Activated CD8-positive, alpha-beta memory T cell treated with anti-CD3 and anti-CD28 coated beads, Interleukin-2, amount 50 U/mL, for 48 hours (primary cell): Measurements from ENCODE around the gene C1QL4.
"Not testable (repeated sequence)": the region's sequence is repeated elsewhere in the genome, so short reads cannot be mapped to it uniquely, and the experiment has no call there.

ENCODE experiments used
- DNase-seq: peaks from one replicate; pipeline ENCODE4 v3.0.0-alpha.2; 2020

Gene C1QL4

DNA sequence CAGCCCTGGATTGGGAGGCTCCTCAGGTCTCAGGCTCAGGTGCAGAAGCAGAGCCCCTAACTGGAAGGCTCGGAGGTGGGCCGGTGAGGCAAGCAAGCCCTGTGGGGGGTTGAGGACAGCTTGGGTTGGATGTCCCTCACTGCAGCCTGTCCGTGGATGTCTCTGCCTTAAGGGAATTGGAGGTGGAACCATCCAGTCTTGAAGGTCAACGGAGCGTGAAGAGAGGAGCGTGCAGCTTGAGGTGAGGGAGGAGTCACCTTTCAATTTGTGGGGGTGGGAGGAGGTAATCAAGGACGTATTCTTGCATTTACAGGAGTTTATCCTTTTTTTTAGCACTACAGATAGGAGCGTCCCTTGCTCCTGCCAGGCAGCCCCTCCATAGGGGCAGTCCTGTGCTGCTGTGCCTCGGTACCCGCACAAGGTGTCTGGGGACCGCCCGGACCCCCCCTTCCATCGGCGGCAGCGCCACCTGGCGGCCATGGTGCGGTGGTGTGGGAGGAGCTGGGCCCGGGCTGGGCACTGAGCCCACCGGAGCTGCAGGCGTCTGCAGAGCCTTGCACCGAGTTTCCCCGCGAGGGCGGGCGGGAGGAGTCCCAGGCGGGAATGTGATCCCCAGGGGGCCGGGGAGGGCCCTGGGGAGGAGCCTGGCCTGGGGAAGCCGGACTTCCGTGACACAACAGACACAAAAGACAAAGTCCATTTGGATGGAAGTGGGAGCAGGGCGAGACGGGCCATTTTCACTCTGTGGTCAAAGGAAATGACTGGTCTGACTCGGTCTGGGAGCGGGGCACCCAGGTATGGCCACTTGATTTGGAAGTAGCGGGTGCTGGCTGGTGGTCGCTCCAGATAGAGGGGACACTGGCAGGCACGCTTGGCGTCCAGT is 10.6 kb upstream of the C1QL4 start:
- peak; percentile 96 for DNase-seq

DNA sequence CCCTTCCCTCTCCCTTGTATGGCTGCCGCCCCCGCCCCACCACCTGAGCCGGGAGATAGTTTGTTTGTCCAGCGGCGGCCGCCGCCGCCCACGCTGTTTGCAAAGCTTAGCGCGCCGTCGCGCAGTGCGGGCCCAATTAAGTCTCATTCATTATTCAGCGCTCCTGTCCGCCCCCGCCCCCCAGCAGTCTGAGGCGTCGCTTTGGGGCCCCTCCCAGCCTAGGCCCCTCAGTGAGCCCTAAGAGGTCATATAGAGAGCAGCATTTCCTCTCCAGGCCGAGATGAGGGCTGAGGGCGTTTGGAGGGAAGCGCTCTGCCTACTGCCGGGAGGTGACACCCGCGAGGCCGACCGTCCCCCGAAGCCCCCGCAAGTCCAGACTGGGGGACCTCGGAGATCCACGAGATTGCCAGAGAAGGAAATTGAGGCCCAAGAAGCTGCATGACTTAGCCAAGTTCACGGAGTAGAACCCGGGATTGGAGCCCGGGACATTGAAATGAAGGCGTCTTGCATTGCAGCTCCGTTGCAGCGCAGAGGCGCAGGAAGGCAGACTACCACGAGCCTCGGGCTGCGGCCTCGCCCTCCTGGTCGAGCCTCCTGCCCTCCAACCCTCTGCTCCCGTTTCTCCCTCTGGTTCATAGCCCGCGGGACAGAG is 9.8 kb upstream of the C1QL4 start, which contains the start of gene DNAJC22:
Gene DNAJC22, plus strand, starts transcription at position 230 of the 652 bp plus-strand sequence. CDS start 1,985 bp downstream, outside the sequence.
- peak; percentile 76 for DNase-seq

DNA sequence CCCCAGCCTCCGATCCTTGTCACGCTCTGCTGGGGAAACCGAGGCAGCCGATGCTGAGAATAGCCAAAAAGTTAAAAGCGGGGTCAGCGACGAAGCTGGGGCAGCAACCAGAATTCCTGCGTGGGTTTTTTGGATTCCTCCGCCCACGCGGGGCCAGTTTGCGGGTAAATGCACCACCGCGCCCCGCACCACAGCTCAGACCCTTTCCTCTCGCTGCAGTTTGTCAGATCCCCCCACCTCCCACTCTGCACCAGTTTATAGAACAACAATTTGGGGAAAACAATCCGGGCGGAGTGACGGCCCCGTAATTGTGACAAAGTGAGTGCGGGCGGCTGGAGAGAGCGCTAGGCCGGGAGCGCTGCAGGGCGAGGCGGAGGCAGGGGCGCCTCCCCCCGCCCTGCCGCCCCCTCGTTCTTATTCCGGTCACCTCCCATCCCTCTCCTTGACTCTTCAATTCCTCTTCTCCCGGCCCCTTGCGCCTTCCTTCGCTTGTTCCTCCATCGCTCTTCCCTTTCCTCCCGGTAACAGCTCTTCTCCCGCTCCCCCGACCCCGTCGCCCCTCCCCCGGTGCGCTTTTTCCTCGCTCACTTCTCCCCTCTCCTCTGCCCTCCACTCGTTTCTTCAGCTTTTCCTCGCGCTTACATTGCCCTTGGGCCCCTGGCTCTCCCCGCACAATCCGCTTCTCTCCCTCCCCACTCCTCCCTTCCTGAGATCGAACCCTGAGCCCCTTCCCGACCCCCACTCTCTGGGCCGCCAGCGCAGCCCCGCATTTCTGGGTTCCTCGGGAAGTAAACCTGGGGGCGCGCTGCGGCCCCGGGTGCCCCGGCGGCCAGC is 9.1 kb upstream of the C1QL4 start:
- peak; percentile 54 for DNase-seq

- DNase-seq: peak; percentile 67
Measured at GRCh38 chr12:49345051-49345824, 8.2 kb upstream of the C1QL4 start.

GRCh38 chr12:49344486-49345050 is 7.6 kb upstream of the C1QL4 start:
- DNase-seq: peak; percentile 50

- DNase-seq: peak; percentile 68
Measured at GRCh38 chr12:49342914-49343731, 6.1 kb upstream of the C1QL4 start.

- DNase-seq: peak; percentile 96
Measured at GRCh38 chr12:49342066-49342913, 5.3 kb upstream of the C1QL4 start.

- no peak for DNase-seq
Measured at GRCh38 chr12:49341777-49342065, 4.7 kb upstream of the C1QL4 start.

DNA sequence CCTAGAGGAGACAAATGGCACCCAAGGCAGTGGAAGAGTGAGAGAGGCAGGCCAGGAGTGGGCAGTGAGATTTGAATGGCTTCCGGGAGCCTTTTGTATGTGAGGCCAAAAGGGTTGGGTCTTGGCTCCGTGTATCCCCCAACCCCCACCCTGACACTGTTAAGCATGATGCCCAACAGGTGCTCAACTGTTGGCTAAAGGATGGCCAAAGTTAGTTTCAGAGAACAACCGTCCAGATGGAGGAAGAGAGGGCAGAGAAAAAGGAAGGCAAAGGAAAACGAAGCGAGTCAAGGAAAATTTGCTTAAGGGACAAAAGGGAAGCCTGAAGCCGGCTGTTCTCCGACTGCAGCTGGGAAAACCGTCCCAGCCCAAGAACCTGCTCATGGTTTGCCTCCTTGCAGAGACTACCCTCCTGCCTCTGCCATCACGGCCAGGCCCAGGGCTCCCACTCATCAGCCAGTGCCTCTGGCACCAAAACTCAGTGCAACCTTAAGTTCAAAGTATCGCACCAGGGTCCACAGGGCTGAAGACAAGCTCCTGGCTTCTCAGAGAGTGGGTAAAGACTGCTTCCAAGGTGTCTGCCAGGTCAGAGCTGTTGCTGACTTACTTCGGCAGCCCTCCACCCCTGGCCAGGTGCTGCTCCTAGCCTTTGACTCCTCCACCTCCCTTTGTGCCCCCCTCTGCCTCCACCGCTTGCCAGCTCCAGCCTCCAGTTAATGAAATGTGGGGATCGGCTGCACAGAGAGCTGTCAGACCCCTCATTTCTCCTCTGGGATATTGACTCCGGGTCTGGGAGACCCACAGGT is 4.2 kb upstream of the C1QL4 start:
- no peak for DNase-seq

GRCh38 chr12:49340095-49340870 is 3.3 kb upstream of the C1QL4 start:
- no peak for DNase-seq

- DNase-seq: no peak
Measured at GRCh38 chr12:49339464-49339861, 2.5 kb upstream of the C1QL4 start.

GRCh38 chr12:49338830-49339463 is 2.0 kb upstream of the C1QL4 start:
- no peak for DNase-seq

DNA sequence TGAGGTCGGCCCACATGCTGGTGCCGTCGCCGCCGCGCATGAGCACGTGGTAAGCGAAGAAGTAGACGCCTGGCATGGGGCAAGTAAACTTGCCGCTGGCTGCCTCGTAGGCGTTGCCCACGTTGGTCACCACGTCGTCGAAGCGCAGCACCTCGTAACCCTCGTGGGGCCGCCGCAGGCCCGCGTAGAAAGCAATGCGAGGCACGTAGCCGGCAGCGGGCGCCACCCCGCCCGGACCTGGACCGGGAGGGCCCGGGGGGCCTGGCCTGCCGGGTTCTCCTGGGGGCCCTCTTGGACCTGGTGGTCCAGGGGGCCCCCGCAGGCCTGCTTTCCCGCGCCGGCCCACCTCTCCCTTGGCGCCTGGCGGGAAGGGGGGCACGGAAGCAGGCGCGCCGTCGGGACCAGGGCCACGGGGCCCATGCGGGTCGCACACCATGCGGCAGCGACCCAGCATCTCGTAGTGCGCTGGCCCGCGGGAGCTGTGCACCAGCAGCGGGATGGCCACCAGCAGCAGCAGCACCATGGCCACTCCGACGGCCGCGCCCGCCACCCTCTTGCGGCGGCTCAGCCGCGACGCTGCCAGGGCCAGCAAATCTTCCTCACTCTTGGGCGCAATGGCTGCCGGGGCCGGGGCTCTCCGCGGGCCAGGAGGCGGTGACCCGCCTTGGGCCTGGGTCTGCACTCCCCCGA is 888 bp downstream of the C1QL4 start:
- DNase-seq: no peak

DNA sequence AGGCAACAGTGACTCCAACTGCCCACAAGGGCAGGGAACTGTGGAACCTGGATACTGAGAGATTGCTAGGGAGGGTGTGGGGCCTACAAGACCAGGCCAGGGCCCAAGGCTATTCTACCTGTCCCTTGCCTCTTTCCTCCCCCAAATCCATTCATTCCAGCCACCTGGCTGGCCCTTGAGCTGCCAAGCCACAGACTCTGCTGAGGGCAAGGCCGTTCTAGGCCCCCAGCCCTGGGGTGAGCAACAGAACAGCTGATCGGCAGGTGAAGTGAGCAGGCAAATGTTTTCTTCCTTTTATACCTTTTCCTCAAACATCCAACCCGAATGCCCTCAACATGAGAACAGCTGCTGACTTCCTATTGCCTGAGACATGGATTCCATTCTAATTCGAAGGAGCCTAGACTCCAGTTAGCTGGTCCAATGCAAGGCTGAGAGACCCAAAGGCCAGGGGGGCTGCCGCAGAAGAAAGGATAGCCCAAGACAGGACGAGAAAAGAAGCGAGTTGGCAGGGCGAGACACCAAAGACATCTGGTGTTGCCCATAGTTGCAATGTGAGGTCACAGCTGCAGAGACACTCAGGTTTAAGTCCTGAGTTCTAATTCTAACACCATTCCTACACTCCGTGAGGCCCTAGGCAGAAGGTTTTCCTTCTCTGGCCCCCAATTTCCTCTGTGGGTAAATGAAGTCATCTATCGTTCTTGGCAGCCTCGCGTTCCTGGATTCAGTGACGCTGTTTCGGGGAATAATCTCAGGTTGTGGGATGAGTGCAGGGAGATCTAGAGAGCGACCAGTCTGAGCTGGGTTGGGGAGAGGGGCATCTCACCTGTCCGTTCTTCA is 1.7 kb downstream of the C1QL4 start:
- DNase-seq: peak; percentile 49

DNA sequence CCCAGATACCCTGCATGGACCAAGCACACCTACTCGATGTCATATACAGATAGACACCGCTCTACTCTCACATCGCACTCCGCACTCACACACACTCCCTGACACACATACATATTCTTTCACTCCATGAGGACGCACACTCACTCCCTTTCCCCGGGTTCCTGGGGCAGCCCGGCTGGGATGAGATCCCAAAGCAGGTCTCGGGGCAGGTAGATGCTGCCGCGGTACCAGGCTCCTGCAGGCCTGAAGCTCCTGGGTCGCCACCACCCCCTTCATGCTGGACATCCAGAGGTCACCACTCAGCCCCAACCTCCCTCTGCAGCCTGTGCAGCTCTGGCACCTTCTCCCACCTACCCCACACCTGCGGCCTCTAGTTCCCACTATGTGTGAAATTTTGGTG is 2.3 kb downstream of the C1QL4 start:
- no peak for DNase-seq

DNA sequence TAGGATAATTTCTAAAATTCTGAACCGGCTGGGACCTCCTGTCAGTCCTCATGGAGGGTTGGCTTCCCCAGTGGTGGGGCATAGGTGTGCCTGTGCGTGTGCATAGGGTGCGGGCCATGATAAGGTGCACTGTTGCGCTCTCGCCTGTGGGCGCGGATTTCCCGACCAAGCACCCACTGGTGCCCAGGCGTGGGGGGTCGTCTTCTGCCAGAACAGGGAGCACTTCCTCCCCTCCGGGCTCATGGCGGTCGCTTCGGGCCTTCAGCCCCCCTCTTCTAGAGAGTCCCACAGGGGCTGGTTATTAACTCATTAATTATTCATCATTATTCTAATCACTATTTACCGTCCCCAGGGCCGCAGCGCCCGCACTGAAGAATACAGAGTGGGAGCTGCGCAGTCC is 2.8 kb downstream of the C1QL4 start:
- no peak for DNase-seq

- DNase-seq: not testable (repeated sequence)
Measured at GRCh38 chr12:49333778-49334177, 3.2 kb downstream of the C1QL4 start.
